HepG2 (cell line): Measurements from ENCODE around the gene STRA6.

ENCODE experiments used
- ATRX ChIP-seq: sonication (generic); formaldehyde crosslinking; IDR thresholded peaks from 2 replicates; pipeline ENCODE4 v1.4.0; 2020; ENCODE audit warnings: missing genetic modification reagents, borderline replicate concordance
- JUN ChIP-seq: sonication (generic); formaldehyde crosslinking; IDR thresholded peaks from 2 replicates; pipeline ENCODE4 v1.4.0; 2020; ENCODE audit warnings: mild to moderate bottlenecking, missing genetic modification reagents

DNA sequence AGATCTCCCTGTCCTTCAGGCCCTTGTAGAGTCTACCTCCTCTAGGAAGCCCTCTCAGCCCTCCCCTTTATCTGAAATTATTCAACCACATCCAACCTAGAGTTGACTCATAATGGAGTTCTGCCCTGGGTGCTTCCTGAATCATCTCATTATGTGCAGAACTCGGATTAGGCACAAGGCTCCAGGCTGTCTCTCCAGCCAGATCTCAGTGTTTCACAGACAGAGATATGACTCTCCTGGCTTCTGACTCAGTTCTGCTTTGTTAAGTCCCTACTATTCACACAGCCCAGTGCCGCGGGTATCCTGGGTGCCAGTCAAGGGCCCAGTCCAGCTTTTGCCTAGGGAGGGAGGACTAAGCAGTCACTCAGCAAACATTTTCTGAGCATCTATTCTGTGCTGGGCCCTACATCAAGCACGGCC is 9.3 kb downstream of the STRA6 start:
- TF ChIP-seq JUN: no peak
- no peak for TF ChIP-seq ATRX (CRISPR knock-in tag)
